HUES64 (cell line): ENCODE data around the gene TGFBR3.

ENCODE experiments used
- H3K27ac ChIP-seq: 2 replicates; pipeline ENCODE4 v1.7.0; 2013; ENCODE audit warnings: low read depth, low read length, inconsistent platforms
- H3K27me3 ChIP-seq: 2 replicates; pipeline ENCODE4 v1.6.1; 2013; ENCODE audit warnings: mild to moderate bottlenecking, low read length; ENCODE audit not compliant: insufficient read depth
- H3K36me3 ChIP-seq: 2 replicates; pipeline ENCODE4 v1.6.1; 2013; ENCODE audit warnings: mild to moderate bottlenecking, low read length; ENCODE audit not compliant: insufficient read depth
- H3K4me1 ChIP-seq: 2 replicates; pipeline ENCODE4 v1.6.1; 2013; ENCODE audit warnings: mild to moderate bottlenecking, low read length, moderate library complexity; ENCODE audit not compliant: insufficient read depth
- H3K4me3 ChIP-seq: 2 replicates; pipeline ENCODE4 v1.5.1; 2013; ENCODE audit warnings: mild to moderate bottlenecking, low read length, moderate library complexity
- H3K9ac ChIP-seq: 2 replicates; pipeline ENCODE4 v1.6.1; 2013; ENCODE audit warnings: mild to moderate bottlenecking, low read depth, low read length
- H3K9me3 ChIP-seq: 2 replicates; pipeline ENCODE4 v1.6.1; 2013; ENCODE audit warnings: low read depth, low read length; ENCODE audit not compliant: insufficient read depth
- WGBS: fragments of 150-250, 120-280 bp; methylation state at CpG from one replicate; pipeline ENCODE4 v1.1.7; 2013; ENCODE audit warnings: missing lambda C conversion rate; 5-methylcytosine and 5-hydroxymethylcytosine counted together

Gene TGFBR3

GRCh38 chr1:91703095-91703494, 182.9 kb downstream of the TGFBR3 start:
- Histone ChIP-seq H3K27me3 (no peaks in the 10 kb centered on the region), H3K9me3 (no peaks in the 10 kb centered on the region), H3K9ac (no peak overlapping the region), H3K4me1 (peaks cover 13% of the 10 kb centered on the region), H3K4me3 (no peak overlapping the region), H3K36me3 (no peaks in the 10 kb centered on the region), H3K27ac (no peak overlapping the region)
- no CpG with 5 or more reads among the region's 4 CpGs for WGBS

- no peaks in the 10 kb centered on the region for H3K9me3 ChIP-seq
- H3K4me1 ChIP-seq, result peaks cover 13% of the 10 kb centered on the region
- H3K4me3 ChIP-seq, result no peak overlapping the region
- no peak overlapping the region for H3K9ac ChIP-seq
- 96% methylated on average over 4 of the region's 4 CpGs for WGBS
- H3K36me3 ChIP-seq, result no peaks in the 10 kb centered on the region
- no peak overlapping the region for H3K27ac ChIP-seq
- no peaks in the 10 kb centered on the region for H3K27me3 ChIP-seq
Observed at GRCh38 chr1:91701472-91701869, 184.5 kb downstream of the TGFBR3 start.

GRCh38 chr1:91700771-91701471, 185.0 kb downstream of the TGFBR3 start:
- Histone ChIP-seq H3K9me3 (no peaks in the 10 kb centered on the region), H3K27ac (no peak overlapping the region), H3K36me3 (no peaks in the 10 kb centered on the region), H3K27me3 (no peaks in the 10 kb centered on the region), H3K9ac (no peak overlapping the region), H3K4me3 (no peak overlapping the region), H3K4me1 (peaks cover 8% of the 10 kb centered on the region)
- 91% methylated on average over 7 of the region's 8 CpGs for WGBS

GRCh38 chr1:91700332-91700731, 185.6 kb downstream of the TGFBR3 start:
- Histone ChIP-seq H3K4me3 (no peak overlapping the region), H3K9me3 (no peaks in the 10 kb centered on the region), H3K27me3 (no peaks in the 10 kb centered on the region), H3K4me1 (peaks cover 6% of the 10 kb centered on the region), H3K27ac (no peak overlapping the region), H3K9ac (no peak overlapping the region), H3K36me3 (no peaks in the 10 kb centered on the region)
- WGBS, result 97% methylated on average over 2 of the region's 2 CpGs

- H3K9me3 ChIP-seq, result no peaks in the 10 kb centered on the region
- 82% methylated on average over 4 of the region's 4 CpGs for WGBS
- H3K4me1 ChIP-seq, result peaks cover 1% of the 10 kb centered on the region
- no peak overlapping the region for H3K9ac ChIP-seq
- no peak overlapping the region for H3K4me3 ChIP-seq
- H3K27ac ChIP-seq, result no peak overlapping the region
- no peaks in the 10 kb centered on the region for H3K36me3 ChIP-seq
- H3K27me3 ChIP-seq, result no peaks in the 10 kb centered on the region
Observed at GRCh38 chr1:91699339-91699974, 186.5 kb downstream of the TGFBR3 start.

- Histone ChIP-seq H3K4me3 (no peak overlapping the region), H3K36me3 (no peaks in the 10 kb centered on the region), H3K9me3 (no peaks in the 10 kb centered on the region), H3K9ac (no peak overlapping the region), H3K4me1 (no peaks in the 10 kb centered on the region), H3K27me3 (no peaks in the 10 kb centered on the region), H3K27ac (no peak overlapping the region)
- WGBS, result 100% methylated on average over 2 of the region's 2 CpGs
Observed at GRCh38 chr1:91697861-91698260, 188.1 kb downstream of the TGFBR3 start.

- 90% methylated on average over 2 of the region's 2 CpGs for WGBS
- H3K4me3 ChIP-seq, result no peak overlapping the region
- H3K9me3 ChIP-seq, result no peaks in the 10 kb centered on the region
- no peaks in the 10 kb centered on the region for H3K4me1 ChIP-seq
- no peak overlapping the region for H3K9ac ChIP-seq
- no peaks in the 10 kb centered on the region for H3K36me3 ChIP-seq
- H3K27ac ChIP-seq, result no peak overlapping the region
- H3K27me3 ChIP-seq, result no peaks in the 10 kb centered on the region
Observed at GRCh38 chr1:91697416-91697815, 188.5 kb downstream of the TGFBR3 start.

- Histone ChIP-seq H3K9ac (no peak overlapping the region), H3K9me3 (no peaks in the 10 kb centered on the region), H3K27me3 (no peaks in the 10 kb centered on the region), H3K36me3 (no peaks in the 10 kb centered on the region), H3K4me1 (no peaks in the 10 kb centered on the region), H3K27ac (no peak overlapping the region), H3K4me3 (no peak overlapping the region)
- 100% methylated on average over 1 of the region's 2 CpGs for WGBS
Observed at GRCh38 chr1:91696321-91696720, 189.6 kb downstream of the TGFBR3 start.

- no peaks in the 10 kb centered on the region for H3K36me3 ChIP-seq
- H3K27me3 ChIP-seq, result no peaks in the 10 kb centered on the region
- no peak overlapping the region for H3K4me3 ChIP-seq
- no peak overlapping the region for H3K9ac ChIP-seq
- WGBS, result 100% methylated on average over 2 of the region's 2 CpGs
- H3K27ac ChIP-seq, result no peak overlapping the region
- H3K9me3 ChIP-seq, result no peaks in the 10 kb centered on the region
- H3K4me1 ChIP-seq, result peaks cover 7% of the 10 kb centered on the region
Observed at GRCh38 chr1:91693557-91693956, 192.4 kb downstream of the TGFBR3 start.

GRCh38 chr1:91691525-91691924, 194.4 kb downstream of the TGFBR3 start:
- H3K36me3 ChIP-seq, result no peaks in the 10 kb centered on the region
- WGBS, result 98% methylated on average over 4 of the region's 4 CpGs
- H3K4me3 ChIP-seq, result no peak overlapping the region

GRCh38 chr1:91689641-91690481, 196.1 kb downstream of the TGFBR3 start:
- no peaks in the 10 kb centered on the region for H3K36me3 ChIP-seq
- 93% methylated on average over 9 of the region's 11 CpGs for WGBS
- H3K9ac ChIP-seq, result no peak overlapping the region
- H3K9me3 ChIP-seq, result no peaks in the 10 kb centered on the region
- H3K27ac ChIP-seq, result no peak overlapping the region
- peaks cover 12% of the 10 kb centered on the region for H3K4me1 ChIP-seq
- no peak overlapping the region for H3K4me3 ChIP-seq
- H3K27me3 ChIP-seq, result no peaks in the 10 kb centered on the region

More at GRCh38 chr1:91691525-91691924, 194.4 kb downstream of the TGFBR3 start:
- Histone ChIP-seq H3K27ac (no peak overlapping the region), H3K4me1 (peaks cover 12% of the 10 kb centered on the region), H3K27me3 (no peaks in the 10 kb centered on the region), H3K9ac (no peak overlapping the region), H3K9me3 (no peaks in the 10 kb centered on the region)
